ENCODE results near the gene CHRND.

Gene CHRND

GRCh38 chr2:232488097-232488711 is 37.8 kb upstream of the CHRND start:
- DNase-seq, result no peak

GRCh38 chr2:232488721-232489300 is 37.1 kb upstream of the CHRND start:
- DNase-seq, result no peak

GRCh38 chr2:232489516-232490220 is 36.3 kb upstream of the CHRND start:
- no peak for DNase-seq

GRCh38 chr2:232490221-232491138 is 35.5 kb upstream of the CHRND start:
- DNase-seq, result no peak

- no peak for DNase-seq
Observed at GRCh38 chr2:232491139-232491780, 34.7 kb upstream of the CHRND start.

GRCh38 chr2:232492236-232492848 is 33.6 kb upstream of the CHRND start:
- no peak for DNase-seq

GRCh38 chr2:232492963-232493700 is 32.8 kb upstream of the CHRND start:
- DNase-seq, result no peak

GRCh38 chr2:232493701-232494474 is 32.1 kb upstream of the CHRND start:
- no peak for DNase-seq

- DNase-seq, result no peak
Observed at GRCh38 chr2:232494542-232494941, 31.4 kb upstream of the CHRND start.

- DNase-seq, result no peak
Observed at GRCh38 chr2:232495292-232495691, 30.7 kb upstream of the CHRND start.

GRCh38 chr2:232496501-232497270 is 29.3 kb upstream of the CHRND start:
- no peak for DNase-seq

GRCh38 chr2:232497348-232497747 is 28.6 kb upstream of the CHRND start:
- no peak for DNase-seq

- DNase-seq, result no peak
Observed at GRCh38 chr2:232498452-232498851, 27.5 kb upstream of the CHRND start.

GRCh38 chr2:232501331-232501771 is 24.6 kb upstream of the CHRND start:
- DNase-seq, result no peak

- no peak for DNase-seq
Observed at GRCh38 chr2:232501794-232502390, 24.1 kb upstream of the CHRND start.

- DNase-seq, result peak in 1 of 4 experiments; percentile 10
Observed at GRCh38 chr2:232502511-232502910, 23.4 kb upstream of the CHRND start.

- peak; percentile 36 to 64 (median 47) for DNase-seq
Observed at GRCh38 chr2:232502911-232503808, 22.8 kb upstream of the CHRND start.

GRCh38 chr2:232503809-232504323 is 22.1 kb upstream of the CHRND start:
- no peak for DNase-seq

All from suppressor macrophage (primary cell).